Gastrocnemius medialis (tissue), 4 donors: Measurements from ENCODE around the gene HDAC4. TPM values are rescaled to one million over a fixed set of nuclear protein-coding genes. Genes with fewer than 3 reads are reported as not detected.

Source experiments
- ATAC-seq, 2 donors: fragments of 150-250 bp; one replicate each; pipeline ENCODE4 v1.9.1; 2016
- DNase-seq, 2 donors: peaks; one replicate each; pipeline ENCODE4 v3.0.0-alpha.2; 2019
- H3K27ac ChIP-seq, 4 donors: fragments of 200-600 bp; sonication (generic); 1 replicate in 1 of 4; 2 replicates in 3 of 4; pipeline ENCODE4 v1.5.1; 2016 to 2018; ENCODE audit warnings: mild to moderate bottlenecking in 2 of 4, moderate library complexity in 1 of 4
- H3K27me3 ChIP-seq, 3 donors: fragments of 200-600 bp; sonication (generic) in 2 of 3; 1 replicate in 1 of 3; 2 replicates in 2 of 3; pipeline versions ENCODE4 v1.5.1 to v1.6.0; 2016 to 2019; ENCODE audit warnings: mild to moderate bottlenecking in 1 of 3, moderate library complexity in 1 of 3
- H3K36me3 ChIP-seq, 2 donors: fragments of 200-600 bp; sonication (generic) in 1 of 2; one replicate each; pipeline ENCODE4 v1.5.1; 2017 to 2018
- H3K4me1 ChIP-seq, 2 donors: fragments of 200-600 bp; sonication (generic) in 1 of 2; one replicate each; pipeline ENCODE4 v1.5.1; 2016 to 2017; ENCODE audit warnings: mild to moderate bottlenecking in 2 of 2
- H3K4me3 ChIP-seq, 4 donors: fragments of 200-600 bp; sonication (generic) in 3 of 4; 1 replicate in 1 of 4; 2 replicates in 3 of 4; pipeline ENCODE4 v1.5.1; 2016 to 2019; ENCODE audit warnings: mild to moderate bottlenecking in 2 of 4
- H3K9me3 ChIP-seq, 3 donors: fragments of 200-600 bp; sonication (generic) in 2 of 3; 1 replicate in 1 of 3; 2 replicates in 2 of 3; pipeline ENCODE4 v1.5.1; 2016 to 2019
- CTCF ChIP-seq, 5 experiments: fragments of 450-650 bp in 3 of 5; fragments of 200-600 bp in 2 of 5; sonication (generic) in 2 of 5; IDR thresholded peaks in 4 of 5; conservative IDR thresholded peaks in 1 of 5; 1 replicate in 4 of 5; 2 replicates in 1 of 5; pipeline ENCODE4 v1.5.1; 2016 to 2019; ENCODE audit warnings: antibody characterized with exemption in 5 of 5, mild to moderate bottlenecking in 3 of 5, moderate library complexity in 3 of 5
- POLR2A ChIP-seq, 2 donors: fragments of 450-650 bp; IDR thresholded peaks; one replicate each; pipeline ENCODE4 v1.6.1; 2017; ENCODE audit warnings: antibody characterized with exemption in 2 of 2, mild to moderate bottlenecking in 2 of 2, moderate library complexity in 2 of 2
- in situ Hi-C, 4 donors: fragments of 200-750 bp; cut with MboI; loops; one replicate each; pipeline versions ENCODE4 v1.15.0 to v1.8.0; 2017; ENCODE audit warnings: low sequenced_read_pairs in 4 of 4
- intact Hi-C: fragments of 100-400 bp; cut with DNase I; formaldehyde crosslinking; loops from one replicate; pipeline ENCODE4 v1.15.1; 2023; ENCODE audit warnings: low total_unique reads
- total RNA-seq, 4 donors: library from RNA; depleted of rRNA; stranded (reverse); fragments of >200 nt; gene quantifications; one replicate each; pipeline versions ENCODE4 v1.1.0 to v1.2.3, GENCODE V29; 2016

Gene HDAC4
- total RNA-seq, 4 donors from 2014 or later = 23.6 to 257 (median 119) TPM

DNA sequence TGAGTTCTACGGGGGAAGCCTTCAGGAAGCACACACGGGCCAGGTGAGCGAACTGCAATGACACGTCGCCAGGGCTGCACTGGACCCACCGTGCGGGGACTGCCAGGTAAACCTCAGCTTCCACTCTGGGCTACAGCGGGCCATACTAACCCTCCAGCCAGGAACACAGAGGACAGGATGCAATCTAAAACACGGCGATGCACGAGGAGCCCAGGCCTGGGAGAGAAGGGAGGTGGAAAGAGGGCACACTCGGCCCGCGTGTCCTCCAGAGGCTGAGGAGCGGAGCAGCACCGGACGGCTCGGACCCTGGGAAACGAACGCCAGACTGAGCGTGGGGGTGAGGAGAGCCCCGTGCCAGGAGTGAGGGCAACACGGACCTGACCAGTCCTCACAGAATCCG is 69.3 kb downstream of the HDAC4 start:
- H3K4me3 ChIP-seq = no peak overlapping the region
- no peaks in the 10 kb centered on the region for H3K27me3 ChIP-seq
- peak overlapping the region; percentile 96 to 99 (median 98) for H3K27ac ChIP-seq
- ATAC-seq = no peak
- DNase-seq = no peak
- TF ChIP-seq CTCF (IDR thresholded peaks at IDR 0.05 in 4 of 5, conservative IDR thresholded peaks at IDR 0.05 in 1 of 5) (no peak), POLR2A (IDR thresholded peaks at IDR 0.05) (no peak)
- in situ Hi-C loops (loop anchor here in 1 of 4 donors (10.0 kb wide), 1 partner anchor 53 kb away; no protein-coding TSS in a partner anchor), intact Hi-C loops (no loop called here)
- no peaks in the 10 kb centered on the region for H3K36me3 ChIP-seq
- H3K4me1 ChIP-seq = peaks cover 44 to 54% of the 10 kb centered on the region in 2 donors
- H3K9me3 ChIP-seq = no peaks in the 10 kb centered on the region

- no peak for TF ChIP-seq CTCF (IDR thresholded peaks at IDR 0.05 in 4 of 5, conservative IDR thresholded peaks at IDR 0.05 in 1 of 5)
- peak in 1 of 2 donors; percentile 24 for TF ChIP-seq POLR2A (IDR thresholded peaks at IDR 0.05)
- intact Hi-C loops = loop anchor here (1.0 kb wide), 1 partner anchor 70 kb away; the partner anchor contains the start of gene HDAC4
- Histone ChIP-seq H3K4me3 (no peak overlapping the region), H3K36me3 (no peaks in the 10 kb centered on the region), H3K27ac (peak overlapping the region; percentile 96 to 99 (median 98)), H3K4me1 (peaks cover 45 to 58% of the 10 kb centered on the region in 2 donors), H3K27me3 (no peaks in the 10 kb centered on the region), H3K9me3 (no peaks in the 10 kb centered on the region)
- DNase-seq (peak in 1 of 2 donors; percentile 45), ATAC-seq (peak in 1 of 2 donors; percentile 9)
- in situ Hi-C loops = loop anchor here in 1 of 4 donors (10.0 kb wide), 1 partner anchor 54 kb away; no protein-coding TSS in a partner anchor
Measured at GRCh38 chr2:239330836-239331235, 70.0 kb downstream of the HDAC4 start.

DNA sequence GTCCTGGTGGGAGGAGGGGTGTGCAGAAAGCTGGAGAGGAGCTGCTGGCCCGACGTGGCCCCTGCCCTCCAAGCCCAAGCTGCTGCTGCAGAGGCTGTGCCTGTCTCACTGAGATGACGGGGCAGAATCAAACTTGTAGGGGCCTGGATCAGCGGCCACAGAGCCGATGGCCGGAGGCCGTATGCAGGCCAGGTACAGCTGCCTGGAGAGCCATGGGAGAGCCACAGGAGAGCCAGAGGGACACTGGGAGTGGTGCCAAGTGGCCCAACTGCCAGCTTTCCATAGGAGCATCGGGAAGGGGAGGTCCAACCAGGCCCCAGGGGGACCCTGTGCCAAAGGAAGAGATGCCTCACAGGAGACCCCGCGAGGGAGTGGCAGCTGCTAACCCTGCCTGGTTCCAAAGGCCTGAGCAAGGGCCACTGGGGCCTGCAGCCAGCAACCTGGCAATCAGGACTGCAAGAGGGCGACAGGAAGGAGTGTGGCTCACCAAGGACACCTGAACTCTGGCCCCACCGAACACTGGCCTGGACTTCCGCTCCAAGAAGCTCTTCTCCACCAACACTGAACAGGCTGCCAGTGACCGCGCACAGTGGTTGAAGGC is 70.7 kb downstream of the HDAC4 start:
- in situ Hi-C loops (loop anchor here in 1 of 4 donors (10.0 kb wide), 1 partner anchor 55 kb away; no protein-coding TSS in a partner anchor), intact Hi-C loops (loop anchor here (1.0 to 2.0 kb wide), 3 partner anchors 19 to 71 kb away; partner anchors contain the start of gene HDAC4)
- Histone ChIP-seq H3K4me1 (peaks cover 45 to 58% of the 10 kb centered on the region in 2 donors), H3K4me3 (peak overlapping the region; percentile 4 to 25 (median 17)), H3K36me3 (no peaks in the 10 kb centered on the region), H3K27me3 (no peaks in the 10 kb centered on the region), H3K27ac (peak overlapping the region; percentile 96 to 99 (median 98)), H3K9me3 (no peaks in the 10 kb centered on the region)
- ATAC-seq (peak; percentile 9 to 23), DNase-seq (peak in 1 of 2 donors; percentile 79)
- TF ChIP-seq CTCF (IDR thresholded peaks at IDR 0.05 in 4 of 5, conservative IDR thresholded peaks at IDR 0.05 in 1 of 5) = no peak
- TF ChIP-seq POLR2A (IDR thresholded peaks at IDR 0.05) = no peak

GRCh38 chr2:239329284-239329971 is 71.4 kb downstream of the HDAC4 start:
- in situ Hi-C loops (no loop called here), intact Hi-C loops (loop anchor here (2.0 kb wide), 2 partner anchors 19 to 55 kb away; no protein-coding TSS in a partner anchor)
- Histone ChIP-seq H3K9me3 (no peaks in the 10 kb centered on the region), H3K27ac (peak overlapping the region; percentile 96 to 99 (median 98)), H3K27me3 (no peaks in the 10 kb centered on the region), H3K36me3 (no peaks in the 10 kb centered on the region), H3K4me3 (peak overlapping the region; percentile 15 to 36 (median 26)), H3K4me1 (peaks cover 45 to 58% of the 10 kb centered on the region in 2 donors)
- DNase-seq = peak; percentile 94 to 97
- no peak for TF ChIP-seq CTCF (IDR thresholded peaks at IDR 0.05 in 4 of 5, conservative IDR thresholded peaks at IDR 0.05 in 1 of 5)
- TF ChIP-seq POLR2A (IDR thresholded peaks at IDR 0.05) = peak; percentile 29 to 48
- peak; percentile 66 to 74 for ATAC-seq
